Measurements from ENCODE around the gene PSPH. TPM values are rescaled to one million over a fixed set of nuclear protein-coding genes. Genes with fewer than 3 reads are reported as not detected.

PSPH gene
- total RNA-seq, 1 experiment from 2014 or later: 111 TPM

- H3K9me3 ChIP-seq: no peaks in the 10 kb centered on the region
- peaks cover 14% of the 10 kb centered on the region for H3K4me1 Mint-ChIP-seq (ENCODE audit: low read depth, unreplicated experiment)
- no peaks in the 10 kb centered on the region; the same call in 1 of the 2 replicates for H3K36me3 ChIP-seq (ENCODE audit: control insufficient read depth, insufficient read depth, low read length)
- intact Hi-C loops (cut with micrococcal nuclease; ENCODE audit: unreplicated experiment): loop anchor here (1.0 to 2.0 kb wide), 4 partner anchors 13 to 56 kb away; partner anchors contain the start of genes CCT6A, PSPH and SUMF2
- no peaks in the 10 kb centered on the region for H3K9me3 Mint-ChIP-seq (ENCODE audit: unreplicated experiment)
- no peaks in the 10 kb centered on the region for H3K27me3 Mint-ChIP-seq (ENCODE audit: insufficient read depth, unreplicated experiment)
- H3K27ac Mint-ChIP-seq (ENCODE audit: unreplicated experiment): peak overlapping the region; percentile 77
- BruUV-seq (replicated peaks): no TSS peak
- no peaks in the 10 kb centered on the region for H3K27me3 ChIP-seq (replicated peaks; ENCODE audit: control insufficient read depth, insufficient read depth, low read length)
- peaks cover 59% of the 10 kb centered on the region for H3K36me3 Mint-ChIP-seq (ENCODE audit: insufficient read depth, unreplicated experiment)
- ChIA-PET CTCF (interaction anchor here (0.6 to 1.1 kb wide), 4 partner anchors 43 to 85 kb away, joined by 3 to 14 read pairs (median 3); partner anchors contain the start of genes CCT6A, PHKG1 and PSPH), POLR2A (interaction anchor here (1.6 kb wide), 2 partner anchors 21 to 57 kb away, joined by 4 to 22 read pairs; partner anchors contain the start of gene SUMF2)
- H3K4me3 Mint-ChIP-seq (ENCODE audit: unreplicated experiment): no peak overlapping the region
- no peak for TF ChIP-seq CTCF (IDR thresholded peaks at IDR 0.05; ENCODE audit: insufficient read depth in 1 of 2, low read depth in 1 of 2, low read length in 1 of 2, severe bottlenecking in 1 of 2, unreplicated experiment in 1 of 2)
- no peak overlapping the region for H3K4me3 ChIP-seq (ENCODE audit: low read depth, low read length)
- H3K4me1 ChIP-seq: peaks cover 23% of the 10 kb centered on the region
- DNase-seq: no peak
These were observed 43.4 kb downstream of the PSPH start for GRCh38 chr7:56007891-56008290.

DNA sequence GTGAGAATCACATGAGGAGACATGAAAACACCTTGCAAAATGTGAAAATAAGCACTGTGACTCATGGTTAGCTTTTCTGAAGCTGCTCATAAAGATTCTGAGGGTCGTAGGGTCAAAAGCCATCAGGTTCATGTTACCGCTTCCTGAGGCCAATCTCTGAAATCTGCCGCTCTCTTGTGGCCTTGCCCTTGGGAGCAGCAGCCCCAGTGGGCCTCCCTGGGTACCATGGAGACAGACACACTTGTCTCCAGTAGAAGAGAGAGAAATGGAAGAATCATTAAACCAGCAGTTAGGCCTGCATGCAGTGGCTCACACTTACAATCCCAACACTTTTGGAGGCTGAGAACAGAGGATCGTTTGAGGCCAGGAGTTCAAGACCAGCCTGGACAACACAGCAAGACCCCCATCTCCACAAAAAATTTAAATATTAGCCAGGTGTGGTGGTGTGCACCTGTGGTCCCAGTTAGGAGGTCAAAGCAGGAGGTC is 44.0 kb downstream of the PSPH start:
- H3K9me3 Mint-ChIP-seq (ENCODE audit: unreplicated experiment): no peaks in the 10 kb centered on the region
- intact Hi-C loops (cut with micrococcal nuclease; ENCODE audit: unreplicated experiment): loop anchor here (1.0 to 2.0 kb wide), 4 partner anchors 14 to 57 kb away; partner anchors contain the start of genes CCT6A, PSPH and SUMF2
- H3K4me3 Mint-ChIP-seq (ENCODE audit: unreplicated experiment): no peak overlapping the region
- H3K4me1 Mint-ChIP-seq (ENCODE audit: low read depth, unreplicated experiment): peaks cover 14% of the 10 kb centered on the region
- Histone ChIP-seq H3K4me3 (ENCODE audit: low read depth, low read length) (no peak overlapping the region), H3K27me3 (replicated peaks; ENCODE audit: control insufficient read depth, insufficient read depth, low read length) (no peaks in the 10 kb centered on the region), H3K36me3 (ENCODE audit: control insufficient read depth, insufficient read depth, low read length) (no peaks in the 10 kb centered on the region; the same call in 1 of the 2 replicates), H3K9me3 (no peaks in the 10 kb centered on the region), H3K4me1 (peaks cover 23% of the 10 kb centered on the region)
- TF ChIP-seq CTCF (IDR thresholded peaks at IDR 0.05; ENCODE audit: insufficient read depth in 1 of 2, low read depth in 1 of 2, low read length in 1 of 2, severe bottlenecking in 1 of 2, unreplicated experiment in 1 of 2): no peak
- H3K27me3 Mint-ChIP-seq (ENCODE audit: insufficient read depth, unreplicated experiment): no peaks in the 10 kb centered on the region
- POLR2A ChIA-PET: interaction anchor here (0.6 to 1.6 kb wide), 5 partner anchors 22 to 365 kb away, joined by 3 to 22 read pairs (median 7); partner anchors contain the start of genes CCT6A, PSPH and SUMF2
- CTCF ChIA-PET: interaction anchor here (0.6 to 1.2 kb wide), 6 partner anchors 42 to 342 kb away, joined by 3 to 14 read pairs (median 4); partner anchors contain the start of genes PHKG1 and SUMF2
- H3K36me3 Mint-ChIP-seq (ENCODE audit: insufficient read depth, unreplicated experiment): peaks cover 54% of the 10 kb centered on the region
- no TSS peak for BruUV-seq (replicated peaks)
- peak; percentile 81 to 90 for DNase-seq
- peak overlapping the region; percentile 77 for H3K27ac Mint-ChIP-seq (ENCODE audit: unreplicated experiment)

- Histone ChIP-seq H3K36me3 (ENCODE audit: control insufficient read depth, insufficient read depth, low read length) (no peaks in the 10 kb centered on the region), H3K9me3 (no peaks in the 10 kb centered on the region), H3K4me3 (ENCODE audit: low read depth, low read length) (no peak overlapping the region), H3K27me3 (replicated peaks; ENCODE audit: control insufficient read depth, insufficient read depth, low read length) (no peaks in the 10 kb centered on the region), H3K4me1 (peaks cover 23% of the 10 kb centered on the region)
- BruUV-seq (replicated peaks): no TSS peak
- Mint-ChIP-seq H3K36me3 (ENCODE audit: insufficient read depth, unreplicated experiment) (peaks cover 43% of the 10 kb centered on the region), H3K4me3 (ENCODE audit: unreplicated experiment) (no peak overlapping the region), H3K27ac (ENCODE audit: unreplicated experiment) (no peak overlapping the region), H3K27me3 (ENCODE audit: insufficient read depth, unreplicated experiment) (no peaks in the 10 kb centered on the region), H3K4me1 (ENCODE audit: low read depth, unreplicated experiment) (peaks cover 14% of the 10 kb centered on the region), H3K9me3 (ENCODE audit: unreplicated experiment) (no peaks in the 10 kb centered on the region)
- no peak for TF ChIP-seq CTCF (IDR thresholded peaks at IDR 0.05; ENCODE audit: insufficient read depth in 1 of 2, low read depth in 1 of 2, low read length in 1 of 2, severe bottlenecking in 1 of 2, unreplicated experiment in 1 of 2)
- ChIA-PET CTCF (no interaction called here), POLR2A (interaction anchor here (0.6 kb wide), 1 partner anchor 47 kb away, joined by 3 read pairs; the partner anchor contains the start of gene PSPH)
- intact Hi-C loops (cut with micrococcal nuclease; ENCODE audit: unreplicated experiment): no loop called here
- no peak for DNase-seq
These were observed 47.5 kb downstream of the PSPH start for GRCh38 chr7:56003749-56004148.

Data from Caco-2 (cell line).